ENCODE measurements around the gene CNGA1.
"Not testable (repeated sequence)": the region's sequence is repeated elsewhere in the genome, so short reads cannot be mapped to it uniquely, and the experiment has no call there.

The CNGA1 gene

DNA sequence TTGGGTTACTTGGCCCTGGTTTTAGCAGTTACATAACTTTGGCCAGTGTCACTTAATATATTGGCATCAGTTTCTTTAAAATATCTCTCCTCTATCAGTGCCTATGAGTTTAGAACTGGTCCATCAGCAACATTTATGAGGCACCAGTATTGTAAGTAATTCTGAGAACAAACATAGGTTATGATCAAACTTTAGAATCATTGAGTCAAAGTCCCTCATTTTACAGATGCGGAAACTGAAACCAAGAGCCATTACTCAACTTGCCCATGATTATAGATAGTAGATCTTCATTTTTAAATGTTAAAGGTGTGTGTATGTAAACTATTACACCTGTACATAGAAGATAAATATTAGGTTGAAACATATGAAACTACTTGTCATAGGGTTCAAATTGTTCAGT lies 4.6 kb upstream of the CNGA1 start:
- no peak for TF ChIP-seq ZFX (IDR thresholded peaks at IDR 0.05; ENCODE audit: borderline replicate concordance)
- TF ChIP-seq, protein P1, sequence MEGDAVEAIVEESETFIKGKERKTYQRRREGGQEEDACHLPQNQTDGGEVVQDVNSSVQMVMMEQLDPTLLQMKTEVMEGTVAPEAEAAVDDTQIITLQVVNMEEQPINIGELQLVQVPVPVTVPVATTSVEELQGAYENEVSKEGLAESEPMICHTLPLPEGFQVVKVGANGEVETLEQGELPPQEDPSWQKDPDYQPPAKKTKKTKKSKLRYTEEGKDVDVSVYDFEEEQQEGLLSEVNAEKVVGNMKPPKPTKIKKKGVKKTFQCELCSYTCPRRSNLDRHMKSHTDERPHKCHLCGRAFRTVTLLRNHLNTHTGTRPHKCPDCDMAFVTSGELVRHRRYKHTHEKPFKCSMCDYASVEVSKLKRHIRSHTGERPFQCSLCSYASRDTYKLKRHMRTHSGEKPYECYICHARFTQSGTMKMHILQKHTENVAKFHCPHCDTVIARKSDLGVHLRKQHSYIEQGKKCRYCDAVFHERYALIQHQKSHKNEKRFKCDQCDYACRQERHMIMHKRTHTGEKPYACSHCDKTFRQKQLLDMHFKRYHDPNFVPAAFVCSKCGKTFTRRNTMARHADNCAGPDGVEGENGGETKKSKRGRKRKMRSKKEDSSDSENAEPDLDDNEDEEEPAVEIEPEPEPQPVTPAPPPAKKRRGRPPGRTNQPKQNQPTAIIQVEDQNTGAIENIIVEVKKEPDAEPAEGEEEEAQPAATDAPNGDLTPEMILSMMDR (IDR thresholded peaks at IDR 0.05) = no peak
- no peak overlapping the region for H3K27ac ChIP-seq

DNA sequence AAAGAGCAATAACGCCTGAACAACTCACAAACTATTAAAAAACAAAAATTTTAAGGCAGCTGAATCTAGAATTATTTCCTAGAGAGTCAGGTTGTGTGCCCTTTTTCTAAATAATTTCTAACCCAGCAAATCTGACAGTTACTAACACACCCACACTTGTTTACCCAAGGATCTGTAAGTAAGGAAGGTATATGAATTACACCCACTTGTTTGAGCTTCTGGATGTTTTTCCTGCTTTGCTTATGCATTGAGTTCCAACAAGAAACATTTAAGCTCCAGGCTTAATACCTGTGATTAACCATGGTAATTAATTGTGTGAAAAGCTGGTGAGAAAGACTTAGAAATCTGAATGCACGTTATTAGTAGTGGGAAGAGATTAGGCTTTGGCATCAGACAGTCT lies 1.6 kb upstream of the CNGA1 start:
- no peak overlapping the region for H3K27ac ChIP-seq
- TF ChIP-seq, protein P1 (IDR thresholded peaks at IDR 0.05) = no peak
- no peak for TF ChIP-seq ZFX (IDR thresholded peaks at IDR 0.05; ENCODE audit: borderline replicate concordance)

DNA sequence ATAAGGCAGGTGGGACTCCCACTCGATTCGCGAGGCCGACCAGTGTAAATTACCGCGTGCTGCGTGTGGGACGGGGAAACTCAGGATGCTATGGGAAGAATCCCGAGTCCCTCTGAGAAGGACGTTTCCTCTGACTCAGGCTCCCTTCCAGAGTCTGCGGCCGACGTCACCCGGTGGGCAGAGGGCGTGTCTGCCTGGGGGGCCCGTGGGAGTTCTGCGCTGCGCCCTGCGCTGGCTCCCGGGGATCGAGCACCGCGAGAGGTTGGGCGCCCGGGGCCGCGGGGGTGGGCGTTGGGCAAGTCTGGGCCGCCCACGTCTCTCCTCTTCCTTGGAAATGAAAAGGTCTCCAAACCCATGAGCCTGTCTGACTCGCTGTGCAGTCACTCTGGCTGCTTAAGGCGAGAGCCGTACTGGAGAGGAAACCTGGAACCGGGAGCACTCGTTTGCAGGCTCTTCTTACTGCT lies 659 bp upstream of the CNGA1 start:
- TF ChIP-seq ZFX (IDR thresholded peaks at IDR 0.05; ENCODE audit: borderline replicate concordance) = no peak
- TF ChIP-seq, protein P1 (IDR thresholded peaks at IDR 0.05) = no peak
- H3K27ac ChIP-seq = peak overlapping the region; percentile 43

DNA sequence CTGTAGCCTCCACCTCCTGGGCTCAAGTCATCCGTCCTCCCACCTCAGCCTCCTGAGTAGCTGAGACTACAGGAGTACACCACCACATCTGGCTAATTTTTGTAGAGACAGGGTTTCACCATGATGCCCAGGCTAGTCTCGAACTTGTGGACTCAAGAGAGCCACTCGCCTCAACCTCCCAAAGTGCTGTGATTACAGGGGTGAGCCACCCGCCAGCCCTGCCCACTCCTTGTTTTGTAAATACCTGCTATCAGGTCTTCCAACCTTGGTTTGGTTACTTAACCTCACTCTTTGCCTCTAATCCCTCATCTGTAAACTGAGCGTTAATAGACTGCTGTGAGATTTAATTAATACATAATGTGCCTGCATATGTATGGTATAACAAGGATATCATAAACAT lies 803 bp downstream of the CNGA1 start:
- no peak for TF ChIP-seq ZFX (IDR thresholded peaks at IDR 0.05; ENCODE audit: borderline replicate concordance)
- TF ChIP-seq, protein P1 (IDR thresholded peaks at IDR 0.05) = no peak
- no peak overlapping the region for H3K27ac ChIP-seq

DNA sequence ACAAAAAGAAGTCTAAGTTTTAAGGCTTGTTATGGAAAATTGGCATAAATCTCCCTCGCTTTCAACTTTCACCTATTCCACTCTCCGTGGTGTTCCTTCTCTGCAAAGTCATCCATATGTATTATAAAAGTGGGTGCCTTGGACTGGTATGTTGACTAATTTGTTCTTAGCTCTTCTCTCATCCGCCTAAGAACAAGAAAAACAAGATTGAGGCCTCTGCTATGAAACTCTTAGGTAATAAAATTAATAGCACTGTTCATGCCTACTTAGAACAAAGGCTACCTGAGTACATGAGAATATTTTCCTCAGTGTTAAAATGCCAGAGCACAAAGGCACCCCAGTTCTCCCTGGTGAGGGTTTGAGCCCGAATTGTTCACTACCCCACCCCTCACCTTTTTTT lies 1.3 kb downstream of the CNGA1 start:
- no peak overlapping the region for H3K27ac ChIP-seq
- TF ChIP-seq, protein P1 (IDR thresholded peaks at IDR 0.05) = no peak
- no peak for TF ChIP-seq ZFX (IDR thresholded peaks at IDR 0.05; ENCODE audit: borderline replicate concordance)

DNA sequence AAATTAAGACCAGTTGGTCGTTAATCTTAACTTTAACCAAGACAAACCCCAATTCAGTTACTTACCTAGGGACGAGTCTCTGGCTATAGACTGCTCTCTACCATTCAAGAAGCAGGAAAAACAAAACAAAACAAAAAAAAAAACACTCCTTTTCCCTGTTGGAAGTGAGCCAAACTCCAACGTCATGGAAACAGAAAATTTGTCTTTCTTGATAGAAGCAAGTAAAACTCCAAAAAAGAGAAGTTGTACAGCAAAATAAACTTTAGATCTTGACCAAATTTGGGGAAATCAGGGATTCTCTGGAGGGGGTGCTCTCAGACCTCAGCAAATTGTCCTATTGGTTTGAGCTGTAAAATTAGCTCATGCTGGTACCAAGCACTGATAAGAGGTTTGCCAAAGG lies 3.7 kb downstream of the CNGA1 start:
- no peak overlapping the region for H3K27ac ChIP-seq

DNA sequence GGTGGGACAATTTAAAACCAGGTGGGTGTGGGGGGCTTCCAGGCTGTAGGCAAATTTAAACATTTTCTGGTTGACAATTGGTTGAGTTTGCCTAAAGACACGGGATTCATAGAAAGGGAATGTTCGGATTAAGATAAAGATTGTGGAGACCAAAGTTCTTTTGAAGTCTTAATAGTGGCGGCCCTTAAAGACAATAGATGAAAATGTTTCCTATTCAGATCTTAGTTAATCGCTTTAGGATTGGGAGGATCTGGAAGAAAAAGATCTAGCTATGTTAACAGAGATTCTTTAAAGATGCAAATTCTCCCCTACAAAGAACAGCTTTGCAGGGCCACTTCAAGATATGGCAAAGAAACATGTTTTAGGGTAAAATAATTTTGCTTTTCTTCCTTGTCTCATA lies 4.8 kb downstream of the CNGA1 start:
- no peak overlapping the region for H3K27ac ChIP-seq
- TF ChIP-seq ZFX (IDR thresholded peaks at IDR 0.05; ENCODE audit: borderline replicate concordance) = no peak
- TF ChIP-seq, protein P1 (IDR thresholded peaks at IDR 0.05) = no peak

More for the DNA sequence above, 3.7 kb downstream of the CNGA1 start:
- TF ChIP-seq, protein P1 (IDR thresholded peaks at IDR 0.05) = no peak
- TF ChIP-seq ZFX (IDR thresholded peaks at IDR 0.05; ENCODE audit: borderline replicate concordance) = no peak

DNA sequence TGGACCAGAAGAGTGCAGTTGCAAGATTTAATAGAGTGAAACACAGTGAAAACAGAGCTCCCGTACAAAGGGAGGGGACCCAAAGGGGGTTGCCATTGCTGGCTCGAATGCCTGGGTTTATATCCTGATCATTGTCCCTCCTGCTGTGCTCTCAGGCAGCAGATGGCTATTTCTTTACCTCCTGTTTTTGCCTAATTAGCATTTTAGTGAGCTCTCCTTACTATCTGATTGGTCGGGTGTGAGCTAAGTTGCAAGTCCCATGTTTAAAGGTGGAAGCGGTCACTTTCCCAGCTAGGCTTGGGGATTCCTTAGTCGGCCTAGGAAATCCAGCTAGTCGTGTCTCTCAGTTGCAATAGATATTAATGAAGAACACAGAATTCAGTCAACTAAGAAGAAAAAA lies 5.6 kb downstream of the CNGA1 start:
- not testable (repeated sequence) for H3K27ac ChIP-seq
